OCI-LY7 (cell line): ENCODE measurements around the gene UPB1. TPM values are rescaled to one million over a fixed set of nuclear protein-coding genes. Genes with fewer than 3 reads are reported as not detected.

ENCODE experiments used
- BruUV-seq: library from RNA; stranded (reverse); fragments of 400-500 nt; replicated peaks from 2 replicates; lab custom pipeline; 2021; lab: Mats Ljungman, UMichigan
- CTCF ChIA-PET: fragments of 300-600 bp; sonication (Branson Sonifier 250); formaldehyde crosslinking; loops from one replicate; lab custom pipeline; 2022; ENCODE audit warnings: antibody characterized with exemption; ENCODE audit not compliant: unreplicated experiment; lab: Charles Lee
- POLR2A ChIA-PET: fragments of 300-600 bp; sonication (Branson Sonifier 250); formaldehyde crosslinking; loops from one replicate; lab custom pipeline; 2022; ENCODE audit warnings: antibody characterized with exemption; lab: Charles Lee
- DNase-seq: peaks from one replicate; pipeline ENCODE4 v3.0.0-alpha.2; 2015; ENCODE audit warnings: low spot score
- H2AFZ ChIP-seq: fragments of 200-600 bp; sonication (generic), shearing (Covaris generic); 2 replicates; pipeline ENCODE4 v1.6.1; 2014; ENCODE audit warnings: mild to moderate bottlenecking, antibody characterized with exemption, low read length, moderate library complexity
- H3K27ac ChIP-seq: fragments of 200-600 bp; sonication (generic); 2 replicates; pipeline ENCODE4 v1.5.1; 2014; ENCODE audit warnings: mixed run types, low read depth, mild to moderate bottlenecking, moderate library complexity, low read length, inconsistent platforms; ENCODE audit not compliant: poor library complexity, severe bottlenecking
- H3K36me3 ChIP-seq: fragments of 200-600 bp; sonication (generic); 2 replicates; pipeline ENCODE4 v1.6.1; 2014; ENCODE audit warnings: mild to moderate bottlenecking, antibody characterized with exemption, low read length, moderate library complexity, mixed read lengths; ENCODE audit not compliant: insufficient read depth
- H3K4me1 ChIP-seq: fragments of 200-600 bp; sonication (generic); 2 replicates; pipeline ENCODE4 v1.5.1; 2014; ENCODE audit warnings: mild to moderate bottlenecking, low read length; ENCODE audit not compliant: insufficient read depth, poor library complexity, severe bottlenecking
- H3K4me2 ChIP-seq: fragments of 200-600 bp; sonication (generic); 2 replicates; pipeline ENCODE4 v1.6.1; 2014; ENCODE audit warnings: mild to moderate bottlenecking, low read length
- H3K4me3 ChIP-seq: fragments of 200-600 bp; sonication (generic); 2 replicates; pipeline ENCODE4 v1.5.1; 2014; ENCODE audit warnings: mild to moderate bottlenecking, low read depth, low read length; ENCODE audit not compliant: poor library complexity, severe bottlenecking
- H3K79me2 ChIP-seq: fragments of 200-600 bp; sonication (generic); 2 replicates; pipeline ENCODE4 v1.6.1; 2016; ENCODE audit warnings: low read depth, mild to moderate bottlenecking, low read length, moderate library complexity, mixed read lengths; ENCODE audit not compliant: insufficient read depth
- H3K9me2 ChIP-seq: fragments of 200-600 bp; sonication (generic); 2 replicates; pipeline ENCODE4 v1.6.1; 2016; ENCODE audit warnings: mild to moderate bottlenecking, low read length, mixed read lengths; ENCODE audit not compliant: insufficient read depth
- H3K9me3 ChIP-seq: fragments of 200-600 bp; sonication (generic); 2 replicates; pipeline ENCODE4 v1.6.1; 2014; ENCODE audit warnings: mild to moderate bottlenecking, mixed run types, low read length, mixed read lengths
- H4K20me1 ChIP-seq: fragments of 200-600 bp; sonication (generic); 2 replicates; pipeline ENCODE4 v1.6.1; 2014; ENCODE audit warnings: mild to moderate bottlenecking, antibody characterized with exemption, low read length, moderate library complexity, mixed read lengths; ENCODE audit not compliant: insufficient read depth
- CTCF ChIP-seq: fragments of 200-600 bp; sonication (generic); conservative IDR thresholded peaks from 2 replicates; pipeline ENCODE4 v1.5.1; 2014; ENCODE audit warnings: mild to moderate bottlenecking, antibody characterized with exemption, low read length, moderate library complexity, mixed read lengths
- EZH2phosphoT487 ChIP-seq: fragments of 200-600 bp; sonication (generic); IDR thresholded peaks from 2 replicates; pipeline ENCODE4 v1.6.1; 2018; ENCODE audit warnings: low read depth, borderline replicate concordance, mild to moderate bottlenecking, mixed run types, antibody characterized with exemption, low read length, moderate library complexity, mixed read lengths
- intact Hi-C: fragments of 100-400 bp; cut with micrococcal nuclease; formaldehyde crosslinking; loops from one replicate; pipeline ENCODE4 v1.10.0; 2022; ENCODE audit not compliant: unreplicated experiment
- total RNA-seq, 2 experiments: library from RNA; depleted of rRNA in 1 of 2; stranded (reverse); fragments of >200 nt in 1 of 2; shearing (Covaris generic) in 1 of 2; gene quantifications; 2 replicates each; pipeline ENCODE4 v1.2.3, GENCODE V29; 2014 to 2022

Gene UPB1
- total RNA-seq, 2 experiments from 2014 or later: 0.69 to 0.70 TPM

- DNase-seq: no peak
- no peaks in the 10 kb centered on the region for H3K9me3 ChIP-seq
- no peaks in the 10 kb centered on the region for H3K79me2 ChIP-seq
- no peak for TF ChIP-seq EZH2phosphoT487
- no peak for TF ChIP-seq CTCF
- POLR2A ChIA-PET: interaction anchor here (1.0 to 1.3 kb wide), 3 partner anchors 66 to 76 kb away, joined by 3 to 6 read pairs (median 3); no protein-coding TSS in a partner anchor
- BruUV-seq: no TSS peak
- H3K4me3 ChIP-seq: no peak overlapping the region
- H2AFZ ChIP-seq: no peak overlapping the region
- no peaks in the 10 kb centered on the region for H3K9me2 ChIP-seq
- H3K36me3 ChIP-seq: no peaks in the 10 kb centered on the region
- no peak overlapping the region for H3K4me2 ChIP-seq
- CTCF ChIA-PET: interaction anchor here (1.0 kb wide), 1 partner anchor 80 kb away, joined by 3 read pairs; no protein-coding TSS in a partner anchor
- intact Hi-C loops: no loop called here
- H3K27ac ChIP-seq: no peak overlapping the region
- H3K4me1 ChIP-seq: peaks cover 21% of the 10 kb centered on the region
- H4K20me1 ChIP-seq: no peaks in the 10 kb centered on the region
Observed at GRCh38 chr22:24502034-24502433, 6.9 kb downstream of the UPB1 start.

- no peak for TF ChIP-seq CTCF
- TF ChIP-seq EZH2phosphoT487: no peak
- H4K20me1 ChIP-seq: no peaks in the 10 kb centered on the region
- DNase-seq: no peak
- no peak overlapping the region for H3K27ac ChIP-seq
- no peaks in the 10 kb centered on the region for H3K9me2 ChIP-seq
- no peaks in the 10 kb centered on the region for H3K36me3 ChIP-seq
- no TSS peak for BruUV-seq
- H3K9me3 ChIP-seq: no peaks in the 10 kb centered on the region
- ChIA-PET POLR2A (interaction anchor here (1.0 to 1.3 kb wide), 3 partner anchors 66 to 77 kb away, joined by 3 to 6 read pairs (median 3); no protein-coding TSS in a partner anchor), CTCF (interaction anchor here (1.0 kb wide), 1 partner anchor 81 kb away, joined by 3 read pairs; no protein-coding TSS in a partner anchor)
- intact Hi-C loops: no loop called here
- H3K4me2 ChIP-seq: no peak overlapping the region
- H3K4me3 ChIP-seq: no peak overlapping the region
- peaks cover 26% of the 10 kb centered on the region for H3K4me1 ChIP-seq
- H2AFZ ChIP-seq: no peak overlapping the region; the same call in 1 of the 2 replicates
- no peaks in the 10 kb centered on the region for H3K79me2 ChIP-seq
Observed at GRCh38 chr22:24502541-24502940, 7.4 kb downstream of the UPB1 start.
